Dermis microvascular lymphatic vessel endothelial cell (primary cell): ENCODE results near the gene PRKG1. TPM values are rescaled to one million over a fixed set of nuclear protein-coding genes. Genes with fewer than 3 reads are reported as not detected.
"Not testable (repeated sequence)": the region's sequence is repeated elsewhere in the genome, so short reads cannot be mapped to it uniquely, and the experiment has no call there.

Experiments
- DNase-seq, 2 donors: peaks; one replicate each; pipeline versions ENCODE4 v3.0.0 to v3.0.0-alpha.2; 2010; ENCODE audit warnings: low read depth in 2 of 2
- total RNA-seq: library from RNA; depleted of rRNA; stranded (reverse); fragments of >200 nt; gene quantifications from 2 replicates; pipeline ENCODE4 v1.2.1, GENCODE V29; 2014

The PRKG1 gene
- total RNA-seq, 1 donor from 2014 or later, result 0.64 TPM

DNA sequence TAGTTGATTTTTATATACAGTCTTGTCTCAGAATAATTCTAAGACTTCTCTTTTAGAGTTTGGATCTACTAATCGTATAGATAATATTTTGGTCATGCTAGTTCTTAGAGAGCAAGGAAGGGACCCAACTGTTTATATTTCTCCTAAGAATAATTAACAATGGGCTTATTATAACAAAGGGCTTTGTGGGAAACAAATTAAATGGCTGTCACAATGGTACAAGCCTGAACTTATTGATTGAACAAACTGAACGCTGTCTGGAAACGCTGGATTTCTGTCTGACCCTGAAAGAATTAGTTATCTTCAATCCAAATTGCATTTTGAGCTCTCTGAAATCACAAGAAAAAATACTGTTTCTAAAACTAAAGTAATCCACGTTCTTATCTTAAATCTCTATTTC, 568.3 kb downstream of the PRKG1 start:
- DNase-seq, result no peak

DNA sequence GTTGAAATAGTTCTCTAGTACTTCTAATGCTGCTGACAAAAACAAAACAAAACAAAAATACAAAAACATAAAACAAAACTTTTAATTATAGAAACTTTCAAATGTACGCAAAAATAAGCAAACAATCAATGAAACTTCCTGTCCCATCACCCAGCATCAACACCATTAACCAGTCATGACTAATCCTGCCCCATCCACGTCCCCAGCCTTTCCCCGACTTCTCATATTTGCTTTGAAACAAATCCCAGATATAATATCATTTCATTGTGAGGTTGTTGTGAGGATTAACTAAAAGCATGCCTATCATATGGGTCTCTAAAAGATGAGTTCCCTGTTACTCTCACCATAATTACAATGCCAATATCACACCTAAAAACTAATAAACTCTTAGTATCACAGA, 569.4 kb downstream of the PRKG1 start:
- peak in 1 of 2 donors; percentile 44 for DNase-seq

- no peak for DNase-seq
These were observed 574.8 kb downstream of the PRKG1 start for GRCh38 chr10:51649064-51649463.

- no peak for DNase-seq
These were observed 576.8 kb downstream of the PRKG1 start for GRCh38 chr10:51651063-51651462.

GRCh38 chr10:51653025-51653424, 578.7 kb downstream of the PRKG1 start:
- DNase-seq, result peak in 1 of 2 donors; percentile 3

DNA sequence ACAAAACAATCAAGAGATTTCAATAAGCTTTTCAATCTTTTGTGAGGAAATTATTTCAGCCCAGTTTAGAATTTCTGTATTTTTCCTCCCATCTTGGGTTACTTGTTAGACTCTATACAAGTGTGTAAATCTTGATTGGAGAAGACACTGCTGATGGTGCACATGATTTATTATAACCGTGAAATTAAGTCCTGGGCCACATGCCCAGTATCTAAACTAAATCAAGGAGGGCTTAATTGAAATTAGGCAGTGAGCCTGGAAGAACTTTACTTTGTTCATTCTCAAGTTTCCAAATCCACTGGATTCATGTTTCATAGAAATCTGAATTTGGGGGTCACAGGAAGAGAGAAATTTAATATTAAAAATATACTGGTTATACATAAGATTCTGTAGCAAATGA, 580.6 kb downstream of the PRKG1 start:
- DNase-seq, result no peak

GRCh38 chr10:51656503-51656902, 582.2 kb downstream of the PRKG1 start:
- DNase-seq, result no peak

DNA sequence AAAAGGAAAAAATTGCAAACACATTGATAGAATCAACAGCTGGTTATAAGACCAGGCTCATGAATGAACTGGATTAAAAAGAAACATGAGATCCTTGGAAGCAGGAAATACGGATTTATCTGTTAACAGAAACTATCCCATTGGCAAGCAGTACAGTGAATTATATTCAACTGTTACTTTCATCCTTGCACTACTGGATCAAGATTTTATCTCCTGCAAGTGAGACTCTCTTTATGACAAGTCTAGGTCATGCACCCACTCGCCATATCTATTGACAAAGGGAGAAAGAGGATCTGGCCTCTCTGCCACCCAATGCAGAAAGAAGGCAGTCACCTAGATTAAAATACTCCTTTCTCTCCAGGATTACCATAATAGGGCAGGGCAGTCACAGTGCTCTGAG, 583.7 kb downstream of the PRKG1 start:
- DNase-seq, result no peak

DNA sequence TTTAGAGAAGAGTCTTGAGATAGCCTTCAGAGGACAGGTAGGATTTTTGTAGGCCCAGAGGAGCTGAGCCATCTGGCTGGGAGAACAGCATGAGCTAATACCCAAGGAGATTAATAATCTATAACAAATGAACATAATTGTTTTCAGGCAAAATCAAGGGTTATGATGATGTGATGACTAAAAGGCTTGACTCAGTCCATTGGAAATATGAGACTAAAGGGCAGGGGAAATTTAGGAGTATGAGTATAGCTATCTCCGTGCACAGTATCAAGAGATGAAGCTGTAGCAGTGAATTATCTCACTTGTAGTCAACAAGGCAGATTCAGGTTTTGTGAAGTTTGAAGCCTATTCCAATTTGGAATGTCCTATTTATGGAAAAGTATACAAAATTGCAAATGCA, 585.1 kb downstream of the PRKG1 start:
- no peak for DNase-seq

GRCh38 chr10:51663086-51663485, 588.8 kb downstream of the PRKG1 start:
- no peak for DNase-seq

- DNase-seq, result no peak
These were observed 592.2 kb downstream of the PRKG1 start for GRCh38 chr10:51666456-51666855.

DNA sequence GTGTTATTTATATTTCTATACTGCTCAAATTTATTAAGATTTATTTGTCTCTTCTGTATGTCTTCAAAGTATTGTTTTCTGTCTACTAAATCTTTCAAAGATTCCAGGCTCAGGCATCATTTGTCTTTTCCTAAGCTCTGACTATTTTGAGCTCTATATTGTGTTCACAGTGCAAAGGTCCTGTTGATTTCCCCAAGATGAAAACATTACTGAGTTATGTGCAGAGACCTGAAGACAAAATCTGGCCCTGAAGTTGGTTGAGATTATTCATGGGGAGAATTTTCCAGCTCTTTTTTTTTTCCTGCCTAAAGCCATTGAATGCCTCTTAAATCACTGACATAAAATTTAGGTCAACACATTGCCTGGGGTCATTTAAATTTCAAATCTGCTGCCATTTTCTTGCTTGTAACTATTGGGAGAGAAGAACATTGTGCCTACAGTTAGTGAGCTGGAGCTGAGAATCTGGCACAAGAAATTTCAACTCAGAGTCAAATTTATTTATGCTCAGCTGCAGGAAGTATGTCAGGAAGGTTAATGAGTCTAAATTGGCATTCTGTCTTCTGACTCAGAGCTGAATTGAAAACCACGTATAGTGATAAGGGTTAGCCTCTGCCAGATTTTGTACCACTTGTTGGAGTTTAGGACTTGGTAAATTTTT, 593.5 kb downstream of the PRKG1 start:
- DNase-seq, result no peak

DNA sequence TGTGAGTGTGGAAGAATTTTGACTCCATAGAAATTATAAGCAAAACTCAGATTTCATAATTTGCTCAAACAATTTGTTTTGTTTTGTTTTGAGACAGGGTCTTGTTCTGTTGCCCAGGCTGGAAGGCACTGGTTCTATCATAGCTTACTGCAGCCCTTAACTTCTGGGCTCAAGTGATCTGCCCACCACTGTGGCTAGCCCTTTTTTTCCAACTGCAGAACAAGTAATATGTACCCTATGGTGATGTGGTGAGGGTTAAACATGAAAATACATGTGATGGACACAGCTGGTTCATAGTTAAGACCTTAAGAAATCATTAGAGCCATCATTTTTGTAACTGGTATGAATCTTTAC, 594.0 kb downstream of the PRKG1 start:
- DNase-seq, result no peak

- no peak for DNase-seq
These were observed 594.8 kb downstream of the PRKG1 start for GRCh38 chr10:51669041-51669440.

GRCh38 chr10:51672039-51672535, 597.8 kb downstream of the PRKG1 start:
- no peak for DNase-seq

GRCh38 chr10:51675088-51675487, 600.8 kb downstream of the PRKG1 start:
- no peak for DNase-seq

GRCh38 chr10:51679841-51680240, 605.6 kb downstream of the PRKG1 start:
- DNase-seq, result no peak

GRCh38 chr10:51683031-51683691, 608.9 kb downstream of the PRKG1 start:
- no peak for DNase-seq

DNA sequence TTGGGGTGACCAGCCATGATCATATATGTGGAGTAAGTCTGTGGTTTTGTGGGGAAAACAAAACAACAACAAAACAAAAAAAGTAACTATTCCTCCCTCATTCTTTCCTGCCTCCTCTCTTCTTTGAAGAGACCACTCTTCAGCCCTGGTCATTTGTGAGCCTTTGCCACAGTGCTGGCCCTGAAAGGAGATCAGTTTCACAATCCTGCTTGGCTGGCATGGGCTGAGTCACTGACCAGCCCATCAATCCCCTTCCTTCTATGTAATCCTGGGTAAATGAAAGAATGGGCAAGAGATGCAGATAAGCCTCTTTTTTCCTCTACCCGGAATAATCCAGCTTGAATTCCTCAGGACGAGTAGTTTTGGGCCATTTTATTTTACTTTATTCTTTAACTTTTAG, 611.5 kb downstream of the PRKG1 start:
- DNase-seq, result no peak

DNA sequence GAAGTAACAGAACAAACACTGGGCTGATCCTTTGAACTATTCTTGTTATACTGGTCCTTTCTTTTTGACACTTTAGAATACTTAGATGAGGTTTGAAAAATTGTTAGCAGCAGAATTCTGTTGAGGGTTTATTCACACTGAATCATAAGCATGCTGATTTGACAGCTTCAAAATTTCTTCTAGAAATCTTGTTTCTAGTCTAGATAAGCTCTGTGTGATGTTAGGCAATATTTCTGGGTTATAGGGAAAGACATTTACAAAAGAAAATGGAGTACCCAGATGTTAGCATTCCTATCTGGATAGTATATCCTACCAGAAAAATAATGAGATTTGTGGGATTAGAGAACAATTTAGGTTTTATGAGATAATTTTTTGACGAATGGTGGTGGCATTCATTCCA, 613.0 kb downstream of the PRKG1 start:
- DNase-seq, result no peak

GRCh38 chr10:51688826-51689225, 614.5 kb downstream of the PRKG1 start:
- DNase-seq, result not testable (repeated sequence)

DNA sequence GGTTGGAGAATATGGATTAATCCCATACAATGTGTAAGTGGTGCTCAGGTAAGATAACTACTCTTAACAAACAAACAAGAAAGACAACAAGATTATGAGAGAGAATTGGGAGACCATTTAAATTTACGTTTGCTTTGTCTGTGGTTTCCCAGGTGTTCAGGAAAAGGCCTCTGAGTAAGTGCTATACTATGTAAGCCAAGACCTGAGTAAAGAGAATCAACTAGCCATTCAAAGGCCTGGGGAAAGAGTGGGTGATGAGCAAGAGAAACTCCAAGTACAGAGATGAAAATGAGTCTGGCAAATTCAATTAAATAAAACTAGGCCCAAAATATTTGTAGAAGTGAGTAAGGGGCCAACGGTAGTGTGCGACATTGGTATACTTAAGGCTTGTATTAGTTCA, 615.2 kb downstream of the PRKG1 start:
- no peak for DNase-seq

GRCh38 chr10:51691135-51691534, 616.8 kb downstream of the PRKG1 start:
- DNase-seq, result no peak
